Measurements from ENCODE around the gene SLC39A11.
"Not testable (repeated sequence)": the region's sequence is repeated elsewhere in the genome, so short reads cannot be mapped to it uniquely, and the experiment has no call there.

Gene SLC39A11

GRCh38 chr17:73069841-73070240 lies 22.6 kb downstream of the SLC39A11 start:
- no peak for DNase-seq

- no peak for DNase-seq
Observed at GRCh38 chr17:73069164-73069770, 23.2 kb downstream of the SLC39A11 start.

GRCh38 chr17:73068322-73069153 lies 23.9 kb downstream of the SLC39A11 start:
- DNase-seq: no peak

GRCh38 chr17:73067699-73068098 lies 24.8 kb downstream of the SLC39A11 start:
- not testable (repeated sequence) for DNase-seq

GRCh38 chr17:73067075-73067474 lies 25.4 kb downstream of the SLC39A11 start:
- no peak for DNase-seq

GRCh38 chr17:73066148-73066884 lies 26.2 kb downstream of the SLC39A11 start:
- no peak for DNase-seq

- DNase-seq: no peak
Observed at GRCh38 chr17:73065376-73065775, 27.1 kb downstream of the SLC39A11 start.

GRCh38 chr17:73064084-73064938 lies 28.2 kb downstream of the SLC39A11 start:
- DNase-seq: no peak

- DNase-seq: no peak
Observed at GRCh38 chr17:73062726-73063125, 29.8 kb downstream of the SLC39A11 start.

GRCh38 chr17:73061161-73061560 lies 31.3 kb downstream of the SLC39A11 start:
- DNase-seq: no peak

- no peak for DNase-seq
Observed at GRCh38 chr17:73060721-73061120, 31.8 kb downstream of the SLC39A11 start.

- DNase-seq: not testable (repeated sequence)
Observed at GRCh38 chr17:73059713-73060112, 32.8 kb downstream of the SLC39A11 start.

- DNase-seq: no peak
Observed at GRCh38 chr17:73058022-73058421, 34.5 kb downstream of the SLC39A11 start.

GRCh38 chr17:73057196-73057595 lies 35.3 kb downstream of the SLC39A11 start:
- DNase-seq: no peak

- no peak for DNase-seq
Observed at GRCh38 chr17:73052923-73053322, 39.6 kb downstream of the SLC39A11 start.

GRCh38 chr17:73050797-73051196 lies 41.7 kb downstream of the SLC39A11 start:
- no peak for DNase-seq

- DNase-seq: no peak
Observed at GRCh38 chr17:73048170-73048569, 44.3 kb downstream of the SLC39A11 start.

GRCh38 chr17:73045724-73046123 lies 46.8 kb downstream of the SLC39A11 start:
- DNase-seq: no peak

GRCh38 chr17:73043686-73044581 lies 48.6 kb downstream of the SLC39A11 start:
- no peak for DNase-seq

GRCh38 chr17:73042809-73043685 lies 49.4 kb downstream of the SLC39A11 start:
- DNase-seq: no peak

GRCh38 chr17:73042225-73042624 lies 50.3 kb downstream of the SLC39A11 start:
- no peak for DNase-seq
